Stimulated activated naive CD8-positive, alpha-beta T cell treated with anti-CD3 and anti-CD28 coated beads, Interleukin-15, Interleukin-2, amounts not matched to agents 100 ng/mL and 50 ng/mL, for 24 hours (primary cell): Measurements from ENCODE around the gene PPM1E.
"Not testable (repeated sequence)": the region's sequence is repeated elsewhere in the genome, so short reads cannot be mapped to it uniquely, and the experiment has no call there.

Source experiments
- H3K27ac Mint-ChIP-seq: one replicate; pipeline ENCODE4 v1.8.0; 2021; ENCODE audit warnings: mild to moderate bottlenecking, mixed read lengths
- H3K27me3 Mint-ChIP-seq: one replicate; pipeline ENCODE4 v1.8.0; 2021; ENCODE audit warnings: mixed read lengths
- H3K36me3 Mint-ChIP-seq: one replicate; pipeline ENCODE4 v1.8.0; 2021; ENCODE audit warnings: low read depth, mixed read lengths
- H3K4me1 Mint-ChIP-seq: one replicate; pipeline ENCODE4 v1.8.0; 2021; ENCODE audit warnings: low read depth, mixed read lengths
- H3K4me3 Mint-ChIP-seq: one replicate; pipeline ENCODE4 v1.8.0; 2021; ENCODE audit warnings: mild to moderate bottlenecking, mixed read lengths
- H3K9me3 Mint-ChIP-seq: one replicate; pipeline ENCODE4 v1.8.0; 2021; ENCODE audit warnings: mixed read lengths

Gene PPM1E

DNA sequence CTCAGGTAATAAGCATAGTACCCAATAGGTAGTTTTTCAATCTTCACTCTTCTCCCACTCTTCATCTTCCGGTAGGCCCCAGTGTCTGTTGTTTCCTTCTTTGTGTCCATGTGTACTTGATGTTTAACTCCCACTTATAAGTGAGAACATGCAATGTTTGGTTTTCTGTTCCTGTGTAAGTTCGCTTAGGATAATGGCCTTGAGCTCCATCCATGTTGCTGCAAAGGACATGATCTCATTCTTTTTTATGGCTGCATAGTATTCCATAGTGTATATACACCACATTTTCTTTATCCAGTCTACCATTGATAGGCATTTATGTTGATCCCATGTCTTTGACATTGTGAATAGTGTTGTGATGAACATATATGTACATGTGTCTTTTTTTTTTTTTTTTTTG is 38.9 kb downstream of the PPM1E start:
- not testable (repeated sequence) for H3K27me3 Mint-ChIP-seq, H3K27ac Mint-ChIP-seq, H3K4me1 Mint-ChIP-seq, H3K36me3 Mint-ChIP-seq, H3K4me3 Mint-ChIP-seq, H3K9me3 Mint-ChIP-seq

DNA sequence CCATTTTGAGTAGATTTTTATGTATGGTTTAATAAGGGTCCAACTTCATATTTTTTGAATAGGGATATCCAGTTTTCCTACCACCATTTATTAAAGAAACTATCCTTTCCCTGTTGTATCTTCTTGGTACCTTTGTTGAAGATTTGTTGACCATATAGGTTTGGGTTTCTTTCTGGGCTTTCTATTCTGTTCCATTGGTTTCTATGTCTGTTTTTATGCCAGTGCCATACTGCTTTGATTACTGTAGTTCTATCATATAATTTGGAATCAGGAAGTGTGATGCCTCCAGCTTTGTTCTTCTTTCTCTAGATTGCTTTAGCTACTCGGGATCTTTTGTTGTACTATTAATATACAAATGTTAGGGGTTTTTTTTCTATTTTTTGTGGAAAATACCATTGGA is 46.5 kb downstream of the PPM1E start:
- no peaks in the 10 kb centered on the region for H3K9me3 Mint-ChIP-seq
- no peak overlapping the region for H3K27ac Mint-ChIP-seq
- H3K4me1 Mint-ChIP-seq, result no peaks in the 10 kb centered on the region
- no peak overlapping the region for H3K4me3 Mint-ChIP-seq
- H3K36me3 Mint-ChIP-seq, result no peaks in the 10 kb centered on the region
- peaks cover 32% of the 10 kb centered on the region for H3K27me3 Mint-ChIP-seq

DNA sequence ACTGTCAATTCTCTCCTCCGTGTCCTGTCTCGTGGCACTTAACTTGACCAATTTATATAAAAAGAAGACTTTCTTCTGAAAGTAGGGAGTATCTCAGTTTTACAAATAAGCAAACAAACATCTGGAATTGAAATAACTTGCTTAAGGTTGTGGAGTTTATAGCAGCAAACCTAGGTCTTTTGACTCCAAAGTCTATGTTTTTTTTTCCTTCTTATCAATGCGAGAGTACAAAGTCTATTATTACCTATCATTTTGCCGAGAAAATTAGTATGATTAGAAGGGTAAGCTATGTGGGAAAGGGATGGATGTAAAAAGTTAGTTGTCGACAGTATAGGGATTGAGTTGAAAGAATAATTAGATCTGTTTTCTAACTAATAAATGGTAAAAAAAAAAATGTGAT is 50.4 kb downstream of the PPM1E start:
- H3K9me3 Mint-ChIP-seq, result no peaks in the 10 kb centered on the region
- H3K27me3 Mint-ChIP-seq, result peaks cover 37% of the 10 kb centered on the region
- H3K4me3 Mint-ChIP-seq, result no peak overlapping the region
- H3K4me1 Mint-ChIP-seq, result no peaks in the 10 kb centered on the region
- no peaks in the 10 kb centered on the region for H3K36me3 Mint-ChIP-seq
- H3K27ac Mint-ChIP-seq, result no peak overlapping the region

- Mint-ChIP-seq H3K27ac (no peak overlapping the region), H3K36me3 (no peaks in the 10 kb centered on the region), H3K4me3 (no peak overlapping the region), H3K9me3 (no peaks in the 10 kb centered on the region), H3K4me1 (no peaks in the 10 kb centered on the region), H3K27me3 (peaks cover 26% of the 10 kb centered on the region)
These were observed 53.2 kb downstream of the PPM1E start for GRCh38 chr17:58808609-58809563.

- H3K9me3 Mint-ChIP-seq, result no peaks in the 10 kb centered on the region
- H3K27ac Mint-ChIP-seq, result no peak overlapping the region
- H3K27me3 Mint-ChIP-seq, result peaks cover 26% of the 10 kb centered on the region
- H3K4me1 Mint-ChIP-seq, result no peaks in the 10 kb centered on the region
- H3K36me3 Mint-ChIP-seq, result no peaks in the 10 kb centered on the region
- H3K4me3 Mint-ChIP-seq, result no peak overlapping the region
These were observed 53.9 kb downstream of the PPM1E start for GRCh38 chr17:58809564-58809936.

DNA sequence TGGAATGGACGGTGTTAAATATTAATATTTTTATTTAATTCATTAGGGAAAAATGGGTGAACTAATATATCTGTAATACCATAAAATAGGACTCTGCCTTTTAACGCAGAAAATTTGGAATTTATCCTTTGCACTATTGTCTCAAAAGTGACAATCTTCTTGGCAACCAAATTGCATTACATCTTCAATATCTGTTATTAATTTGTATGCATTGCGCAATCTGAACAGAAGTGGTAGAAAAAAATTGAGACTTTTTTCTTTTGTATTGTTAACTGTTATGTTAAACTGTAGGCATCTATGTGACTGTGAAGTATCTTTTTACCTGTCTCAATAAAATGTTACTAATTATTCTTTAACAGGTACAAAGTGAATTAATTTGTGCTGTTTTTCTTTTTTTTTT is 55.6 kb downstream of the PPM1E start:
- Mint-ChIP-seq H3K9me3 (no peaks in the 10 kb centered on the region), H3K36me3 (no peaks in the 10 kb centered on the region), H3K27me3 (peaks cover 21% of the 10 kb centered on the region), H3K27ac (no peak overlapping the region), H3K4me3 (no peak overlapping the region), H3K4me1 (no peaks in the 10 kb centered on the region)

- no peaks in the 10 kb centered on the region for H3K4me1 Mint-ChIP-seq
- H3K27me3 Mint-ChIP-seq, result peaks cover 6% of the 10 kb centered on the region
- H3K36me3 Mint-ChIP-seq, result no peaks in the 10 kb centered on the region
- H3K9me3 Mint-ChIP-seq, result no peaks in the 10 kb centered on the region
- H3K4me3 Mint-ChIP-seq, result no peak overlapping the region
- H3K27ac Mint-ChIP-seq, result no peak overlapping the region
These were observed 58.1 kb downstream of the PPM1E start for GRCh38 chr17:58813712-58814111.

- Mint-ChIP-seq H3K27ac (no peak overlapping the region), H3K27me3 (peaks cover 12% of the 10 kb centered on the region), H3K4me1 (no peaks in the 10 kb centered on the region), H3K36me3 (no peaks in the 10 kb centered on the region), H3K4me3 (no peak overlapping the region), H3K9me3 (no peaks in the 10 kb centered on the region)
These were observed 63.0 kb downstream of the PPM1E start for GRCh38 chr17:58818654-58819053.

GRCh38 chr17:58822148-58823050 is 66.7 kb downstream of the PPM1E start:
- Mint-ChIP-seq H3K27ac (no peak overlapping the region), H3K27me3 (peaks cover 17% of the 10 kb centered on the region), H3K4me3 (no peak overlapping the region)

GRCh38 chr17:58823051-58823525 is 67.4 kb downstream of the PPM1E start:
- no peaks in the 10 kb centered on the region for H3K4me1 Mint-ChIP-seq
- no peak overlapping the region for H3K4me3 Mint-ChIP-seq
- H3K36me3 Mint-ChIP-seq, result no peaks in the 10 kb centered on the region
- H3K27ac Mint-ChIP-seq, result no peak overlapping the region
- H3K9me3 Mint-ChIP-seq, result no peaks in the 10 kb centered on the region
- peaks cover 17% of the 10 kb centered on the region for H3K27me3 Mint-ChIP-seq

More at GRCh38 chr17:58822148-58823050, 66.7 kb downstream of the PPM1E start:
- Mint-ChIP-seq H3K9me3 (no peaks in the 10 kb centered on the region), H3K4me1 (no peaks in the 10 kb centered on the region), H3K36me3 (no peaks in the 10 kb centered on the region)

DNA sequence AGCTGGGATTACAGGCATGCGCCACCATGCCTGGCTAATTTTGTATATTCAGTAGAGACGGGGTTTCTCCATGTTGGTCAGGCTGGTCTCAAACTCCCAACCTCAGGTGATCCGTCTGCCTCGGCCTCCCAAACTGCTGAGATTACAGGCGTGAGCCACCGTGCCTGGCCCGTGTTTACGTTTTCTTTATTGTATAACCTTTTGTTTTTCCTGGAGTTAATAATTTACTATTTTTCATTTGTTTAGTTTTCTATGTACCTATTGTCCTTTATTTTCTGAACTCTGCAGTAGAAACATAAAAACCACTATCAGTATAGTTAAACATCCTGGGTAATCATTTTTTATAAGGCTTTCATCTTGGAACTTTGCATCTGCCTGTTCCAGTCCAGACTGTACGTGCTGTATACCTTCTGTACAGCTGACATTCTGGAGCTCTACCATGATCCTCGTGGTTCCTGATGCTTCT is 73.6 kb downstream of the PPM1E start:
- Mint-ChIP-seq H3K36me3 (no peaks in the 10 kb centered on the region), H3K27ac (no peak overlapping the region), H3K27me3 (peaks cover 30% of the 10 kb centered on the region), H3K9me3 (peaks cover 5% of the 10 kb centered on the region), H3K4me1 (no peaks in the 10 kb centered on the region), H3K4me3 (no peak overlapping the region)

DNA sequence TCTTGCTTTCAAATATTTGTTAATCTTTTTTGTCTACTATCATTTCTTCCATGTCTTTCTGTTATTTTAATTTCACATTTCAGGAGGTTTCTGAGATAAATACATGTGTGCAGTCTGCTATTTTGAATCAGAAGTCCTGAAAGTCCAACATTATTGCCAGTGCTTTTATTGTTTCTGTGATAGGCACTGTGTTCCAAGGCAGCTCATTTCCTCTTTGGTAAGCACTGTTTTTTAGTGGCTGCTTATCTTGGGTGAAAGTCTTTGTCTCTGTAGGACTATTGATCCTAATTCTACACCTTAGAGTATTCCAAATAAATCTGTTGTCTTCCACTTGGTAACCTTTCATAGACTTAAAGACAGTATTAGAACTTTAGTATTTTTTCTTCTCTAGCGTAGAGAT is 76.1 kb downstream of the PPM1E start:
- H3K4me1 Mint-ChIP-seq, result no peaks in the 10 kb centered on the region
- peaks cover 34% of the 10 kb centered on the region for H3K27me3 Mint-ChIP-seq

DNA sequence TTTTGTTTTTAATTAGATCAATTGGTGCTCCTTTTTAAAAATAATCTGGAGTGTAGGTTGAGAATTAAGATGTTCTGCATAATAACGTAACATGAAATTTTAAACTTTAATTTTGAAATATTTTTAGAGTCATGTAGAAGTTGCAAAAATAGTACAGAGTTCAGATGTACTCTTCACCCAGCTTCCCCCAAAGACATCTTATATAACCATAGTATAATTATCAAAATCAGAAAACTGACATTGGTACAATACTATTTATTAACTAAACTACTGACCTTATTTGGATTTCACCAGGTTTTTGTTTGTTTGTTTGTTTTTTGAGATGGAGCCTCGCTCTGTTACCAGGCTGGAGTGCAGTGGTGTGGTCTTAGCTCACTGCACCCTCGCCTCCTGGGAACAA is 76.9 kb downstream of the PPM1E start:
- H3K4me3 Mint-ChIP-seq, result no peak overlapping the region
- H3K36me3 Mint-ChIP-seq, result no peaks in the 10 kb centered on the region
- peaks cover 34% of the 10 kb centered on the region for H3K27me3 Mint-ChIP-seq
- H3K4me1 Mint-ChIP-seq, result no peaks in the 10 kb centered on the region
- H3K27ac Mint-ChIP-seq, result no peak overlapping the region
- peaks cover 5% of the 10 kb centered on the region for H3K9me3 Mint-ChIP-seq

More for the DNA sequence above, 76.1 kb downstream of the PPM1E start:
- Mint-ChIP-seq H3K4me3 (no peak overlapping the region), H3K27ac (no peak overlapping the region), H3K36me3 (no peaks in the 10 kb centered on the region), H3K9me3 (peaks cover 5% of the 10 kb centered on the region)

- H3K9me3 Mint-ChIP-seq, result no peaks in the 10 kb centered on the region
- peaks cover 25% of the 10 kb centered on the region for H3K27me3 Mint-ChIP-seq
- H3K27ac Mint-ChIP-seq, result no peak overlapping the region
- H3K4me1 Mint-ChIP-seq, result no peaks in the 10 kb centered on the region
- no peak overlapping the region for H3K4me3 Mint-ChIP-seq
- no peaks in the 10 kb centered on the region for H3K36me3 Mint-ChIP-seq
These were observed 82.0 kb downstream of the PPM1E start for GRCh38 chr17:58837699-58838098.
